Measurements from ENCODE around the gene FARS2. TPM values are rescaled to one million over a fixed set of nuclear protein-coding genes. Genes with fewer than 3 reads are reported as not detected.

FARS2 gene
- total and polyA plus RNA-seq, 2 donors (not counting 1 experiment from before 2014, with no cell fraction given) = 33.0 to 35.5 TPM

GRCh38 chr6:5457983-5458683 is 196.8 kb downstream of the FARS2 start:
- no peak for DNase-seq
- WGBS (ENCODE audit: insufficient coverage) = 97% methylated on average over 8 of the region's 9 CpGs
- H3K36me3 ChIP-seq (replicated peaks in 1 of 2; ENCODE audit: control extremely low read depth in 1 of 2, control insufficient read depth in 1 of 2, extremely low read depth in 1 of 2, insufficient read depth in 2 of 2, low read length in 1 of 2) = peaks cover 0 to 6% of the 10 kb centered on the region in 2 experiments
- no peaks in the 10 kb centered on the region for H3K4me1 ChIP-seq (ENCODE audit: control insufficient read depth in 2 of 2, insufficient read depth in 2 of 2, low read length in 2 of 2)
- no peak for ATAC-seq (ENCODE audit: low read depth)
- TF ChIP-seq CTCF (IDR thresholded peaks at IDR 0.05) (no peak), EZH2 (IDR thresholded peaks at IDR 0.05; ENCODE audit: borderline replicate concordance, insufficient read depth, low read depth, low read length, poor library complexity, severe bottlenecking) (no peak)
- intact Hi-C loops (cut with micrococcal nuclease) = no loop called here
- ChIA-PET CTCF (interaction anchor here (0.7 to 1.3 kb wide), 2 partner anchors 11 to 13 kb away, joined by 3 read pairs; no protein-coding TSS in a partner anchor), POLR2A (no interaction called here)
- no peak overlapping the region for H3K9ac ChIP-seq (ENCODE audit: low read length)
- H3K27ac ChIP-seq (ENCODE audit: low read length in 2 of 2) = no peak overlapping the region
- peaks cover 20% of the 10 kb centered on the region for H3K4me1 Mint-ChIP-seq
- no peak overlapping the region for H2AFZ ChIP-seq (ENCODE audit: insufficient read depth, low read depth, low read length, poor library complexity, severe bottlenecking)
- no peak overlapping the region for H3K4me3 Mint-ChIP-seq
- no peaks in the 10 kb centered on the region for H3K79me2 ChIP-seq (ENCODE audit: control insufficient read depth, insufficient read depth, low read length)
- H3K4me2 ChIP-seq (replicated peaks; ENCODE audit: low read depth, low read length, poor library complexity, severe bottlenecking) = no peak overlapping the region
- peaks cover 0 to 7% (median 0%) of the 10 kb centered on the region in 3 donors for H3K9me3 ChIP-seq (ENCODE audit: control extremely low read depth in 1 of 3, control insufficient read depth in 2 of 3, insufficient read depth in 1 of 3, low read length in 2 of 3)
- H3K27me3 Mint-ChIP-seq = no peaks in the 10 kb centered on the region
- no peak overlapping the region for H3K4me3 ChIP-seq (ENCODE audit: control extremely low read depth in 1 of 5, extremely low read depth in 1 of 5, insufficient read depth in 1 of 5, low read depth in 2 of 5, low read length in 4 of 5)
- no peaks in the 10 kb centered on the region for H3K9me3 Mint-ChIP-seq (ENCODE audit: insufficient read depth)
- H4K20me1 ChIP-seq (ENCODE audit: control insufficient read depth, insufficient read depth, low read length, poor library complexity, severe bottlenecking) = no peaks in the 10 kb centered on the region
- H3K27ac Mint-ChIP-seq = no peak overlapping the region
- no peaks in the 10 kb centered on the region for H3K27me3 ChIP-seq (replicated peaks in 1 of 4; ENCODE audit: control extremely low read depth in 1 of 4, control insufficient read depth in 3 of 4, insufficient read depth in 4 of 4, low read length in 3 of 4)

GRCh38 chr6:5459346-5459745 is 198.0 kb downstream of the FARS2 start:
- Mint-ChIP-seq H3K27ac (no peak overlapping the region), H3K9me3 (ENCODE audit: insufficient read depth) (no peaks in the 10 kb centered on the region), H3K4me1 (peaks cover 20% of the 10 kb centered on the region), H3K27me3 (no peaks in the 10 kb centered on the region), H3K4me3 (no peak overlapping the region)
- ChIA-PET CTCF (no interaction called here), POLR2A (no interaction called here)
- Histone ChIP-seq H3K79me2 (ENCODE audit: control insufficient read depth, insufficient read depth, low read length) (no peaks in the 10 kb centered on the region), H3K27me3 (replicated peaks in 1 of 4; ENCODE audit: control extremely low read depth in 1 of 4, control insufficient read depth in 3 of 4, insufficient read depth in 4 of 4, low read length in 3 of 4) (no peaks in the 10 kb centered on the region), H3K4me3 (ENCODE audit: control extremely low read depth in 1 of 5, extremely low read depth in 1 of 5, insufficient read depth in 1 of 5, low read depth in 2 of 5, low read length in 4 of 5) (no peak overlapping the region), H3K9ac (ENCODE audit: low read length) (no peak overlapping the region), H3K4me1 (ENCODE audit: control insufficient read depth in 2 of 2, insufficient read depth in 2 of 2, low read length in 2 of 2) (no peaks in the 10 kb centered on the region), H3K4me2 (replicated peaks; ENCODE audit: low read depth, low read length, poor library complexity, severe bottlenecking) (no peak overlapping the region), H4K20me1 (ENCODE audit: control insufficient read depth, insufficient read depth, low read length, poor library complexity, severe bottlenecking) (no peaks in the 10 kb centered on the region), H3K36me3 (replicated peaks in 1 of 2; ENCODE audit: control extremely low read depth in 1 of 2, control insufficient read depth in 1 of 2, extremely low read depth in 1 of 2, insufficient read depth in 2 of 2, low read length in 1 of 2) (peaks cover 0 to 6% of the 10 kb centered on the region in 2 experiments), H3K27ac (ENCODE audit: low read length in 2 of 2) (no peak overlapping the region), H3K9me3 (ENCODE audit: control extremely low read depth in 1 of 3, control insufficient read depth in 2 of 3, insufficient read depth in 1 of 3, low read length in 2 of 3) (peaks cover 0 to 7% (median 0%) of the 10 kb centered on the region in 3 donors), H2AFZ (ENCODE audit: insufficient read depth, low read depth, low read length, poor library complexity, severe bottlenecking) (no peak overlapping the region)
- ATAC-seq (ENCODE audit: low read depth) (no peak), DNase-seq (no peak)
- WGBS (ENCODE audit: insufficient coverage) = 98% methylated on average over 4 of the region's 5 CpGs
- no peak for TF ChIP-seq CTCF (IDR thresholded peaks at IDR 0.05)
- TF ChIP-seq EZH2 (IDR thresholded peaks at IDR 0.05; ENCODE audit: borderline replicate concordance, insufficient read depth, low read depth, low read length, poor library complexity, severe bottlenecking) = no peak
- intact Hi-C loops (cut with micrococcal nuclease) = no loop called here
